Activated naive CD8-positive, alpha-beta T cell treated with anti-CD3 and anti-CD28 coated beads, Interleukin-2, amount 10 ng/mL, durations not matched to agents 7 days and 5 days (primary cell): ENCODE data around the gene DNM3. TPM values are rescaled to one million over a fixed set of nuclear protein-coding genes. Genes with fewer than 3 reads are reported as not detected.

Experiments used
- ATAC-seq: fragments of 150-1000 bp; cut with Tn5 transposase; one replicate; pipeline ENCODE4 v1.10.0; 2021; ENCODE audit warnings: low read depth, moderate library complexity
- POLR2A ChIA-PET: fragments of 350-600 bp; sonication (Branson Sonifier 250); formaldehyde crosslinking; loops from one replicate; lab custom pipeline; 2021; ENCODE audit warnings: antibody characterized with exemption; lab: Charles Lee
- DNase-seq: peaks from one replicate; pipeline ENCODE4 v3.0.0; 2021
- H3K27ac Mint-ChIP-seq: one replicate; pipeline ENCODE4 v1.8.0; 2022; ENCODE audit warnings: mild to moderate bottlenecking, mixed read lengths
- H3K27me3 Mint-ChIP-seq: one replicate; pipeline ENCODE4 v1.8.0; 2022; ENCODE audit warnings: mild to moderate bottlenecking, moderate library complexity, mixed read lengths
- H3K36me3 Mint-ChIP-seq: one replicate; pipeline ENCODE4 v1.8.0; 2021; ENCODE audit warnings: mild to moderate bottlenecking, mixed read lengths
- H3K4me1 Mint-ChIP-seq: one replicate; pipeline ENCODE4 v1.8.0; 2021; ENCODE audit warnings: mixed read lengths
- H3K4me3 Mint-ChIP-seq: one replicate; pipeline ENCODE4 v1.8.0; 2022; ENCODE audit warnings: mild to moderate bottlenecking, moderate library complexity, mixed read lengths
- H3K9me3 Mint-ChIP-seq: one replicate; pipeline ENCODE4 v1.8.0; 2021; ENCODE audit warnings: mixed read lengths
- total RNA-seq, 2 experiments: library from RNA; stranded (reverse); gene quantifications; one replicate each; pipeline ENCODE4 v1.2.3, GENCODE V29; 2021

DNM3 gene
- total RNA-seq, 2 experiments from 2014 or later, result 2.0 to 2.4 TPM

DNA sequence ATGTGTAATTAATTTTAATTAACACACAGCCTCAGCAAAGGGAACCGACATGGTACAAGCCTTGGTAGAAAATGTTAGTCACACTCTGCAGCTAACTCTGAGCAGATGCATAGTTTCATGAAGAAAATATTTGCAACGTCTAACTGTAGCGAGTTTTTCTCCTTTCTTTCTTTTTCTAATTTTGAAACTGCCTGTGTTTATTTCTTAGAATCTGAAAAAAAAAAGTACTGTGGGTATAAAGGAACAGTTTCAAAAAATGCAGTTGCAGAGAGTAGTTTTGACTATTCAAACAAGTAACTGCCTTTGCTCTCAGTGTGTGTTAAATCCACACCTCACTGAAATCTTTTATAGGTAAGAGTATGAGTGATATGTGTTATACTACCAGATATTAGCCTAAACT, 429.3 kb downstream of the DNM3 start:
- peak overlapping the region; percentile 34 for H3K27ac Mint-ChIP-seq

DNA sequence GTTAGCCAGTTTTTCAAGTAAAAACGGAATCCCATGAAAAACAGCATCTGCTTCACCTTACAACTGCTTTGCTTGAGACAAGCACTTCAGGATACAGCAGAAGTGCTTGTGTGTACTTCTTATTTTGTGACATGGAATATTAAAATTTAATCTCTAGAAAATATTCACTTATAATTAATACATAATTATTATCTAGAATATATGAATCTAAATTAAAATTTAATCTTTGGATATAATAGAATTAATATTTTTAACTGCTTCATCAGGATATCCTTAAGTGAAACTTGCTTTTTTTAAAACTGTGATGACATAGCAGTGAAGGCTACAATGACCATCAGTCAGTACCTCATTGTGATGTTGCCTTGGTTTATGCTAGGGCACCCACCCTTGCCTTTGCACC, 430.8 kb downstream of the DNM3 start:
- H3K4me3 Mint-ChIP-seq, result no peak overlapping the region
- no peaks in the 10 kb centered on the region for H3K27me3 Mint-ChIP-seq
- H3K4me1 Mint-ChIP-seq, result peaks cover 13% of the 10 kb centered on the region
- no peak overlapping the region for H3K27ac Mint-ChIP-seq
- peaks cover 5% of the 10 kb centered on the region for H3K36me3 Mint-ChIP-seq
- ATAC-seq (no peak), DNase-seq (no peak)
- H3K9me3 Mint-ChIP-seq, result no peaks in the 10 kb centered on the region
- POLR2A ChIA-PET, result no interaction called here

More for the DNA sequence above, 429.3 kb downstream of the DNM3 start:
- peak; percentile 45 for ATAC-seq
- Mint-ChIP-seq H3K4me3 (peak overlapping the region; percentile 56), H3K36me3 (peaks cover 5% of the 10 kb centered on the region), H3K27me3 (no peaks in the 10 kb centered on the region), H3K9me3 (no peaks in the 10 kb centered on the region), H3K4me1 (peaks cover 13% of the 10 kb centered on the region)
- POLR2A ChIA-PET, result interaction anchor here (0.6 kb wide), 1 partner anchor 145 kb away, joined by 3 read pairs; no protein-coding TSS in a partner anchor
- no peak for DNase-seq

DNA sequence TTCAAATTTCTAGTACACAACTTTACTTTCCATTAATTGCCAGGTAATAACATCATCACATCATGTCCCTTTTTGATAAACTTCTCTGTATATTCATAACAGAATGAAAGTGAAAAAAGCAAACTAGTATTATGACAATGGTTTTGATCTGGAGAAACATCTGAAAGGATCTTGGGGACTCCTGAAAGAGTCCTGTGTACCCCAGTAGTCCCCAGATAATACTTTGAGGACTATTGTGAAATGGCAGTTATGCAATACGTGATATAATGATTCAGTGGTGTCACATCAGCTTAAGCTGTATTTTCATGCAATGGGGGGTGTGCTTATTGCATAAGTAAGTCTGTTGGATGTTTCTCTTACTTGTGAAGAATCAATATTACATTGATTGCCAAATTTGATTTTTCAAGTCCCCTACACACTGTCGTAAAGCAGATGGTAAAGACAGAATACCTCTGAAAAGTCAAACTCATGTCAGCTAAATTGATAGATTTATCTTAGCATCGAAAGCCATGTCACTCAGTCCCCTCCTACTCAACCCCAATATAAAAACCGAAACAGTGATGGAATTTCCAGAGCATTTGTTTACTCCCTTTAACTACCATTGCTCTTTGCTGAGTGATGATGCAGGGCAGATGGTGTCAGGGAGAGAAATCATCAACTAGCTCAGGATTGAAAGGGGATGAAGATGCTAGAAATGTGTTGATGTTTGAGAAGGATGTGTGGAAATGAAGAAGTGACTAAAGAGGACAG, 432.5 kb downstream of the DNM3 start:
- no peaks in the 10 kb centered on the region for H3K27me3 Mint-ChIP-seq
- POLR2A ChIA-PET, result no interaction called here
- no peak for ATAC-seq
- DNase-seq, result no peak
- no peak overlapping the region for H3K27ac Mint-ChIP-seq
- no peaks in the 10 kb centered on the region for H3K9me3 Mint-ChIP-seq
- H3K4me1 Mint-ChIP-seq, result peaks cover 13% of the 10 kb centered on the region
- peaks cover 3% of the 10 kb centered on the region for H3K36me3 Mint-ChIP-seq
- no peak overlapping the region for H3K4me3 Mint-ChIP-seq

- ATAC-seq, result no peak
- no peak for DNase-seq
- peaks cover 10% of the 10 kb centered on the region for H3K4me1 Mint-ChIP-seq
- no peak overlapping the region for H3K27ac Mint-ChIP-seq
- no peak overlapping the region for H3K4me3 Mint-ChIP-seq
- POLR2A ChIA-PET, result no interaction called here
- H3K27me3 Mint-ChIP-seq, result no peaks in the 10 kb centered on the region
- no peaks in the 10 kb centered on the region for H3K36me3 Mint-ChIP-seq
- no peaks in the 10 kb centered on the region for H3K9me3 Mint-ChIP-seq
Observed at GRCh38 chr1:172275478-172275877, 434.2 kb downstream of the DNM3 start.

DNA sequence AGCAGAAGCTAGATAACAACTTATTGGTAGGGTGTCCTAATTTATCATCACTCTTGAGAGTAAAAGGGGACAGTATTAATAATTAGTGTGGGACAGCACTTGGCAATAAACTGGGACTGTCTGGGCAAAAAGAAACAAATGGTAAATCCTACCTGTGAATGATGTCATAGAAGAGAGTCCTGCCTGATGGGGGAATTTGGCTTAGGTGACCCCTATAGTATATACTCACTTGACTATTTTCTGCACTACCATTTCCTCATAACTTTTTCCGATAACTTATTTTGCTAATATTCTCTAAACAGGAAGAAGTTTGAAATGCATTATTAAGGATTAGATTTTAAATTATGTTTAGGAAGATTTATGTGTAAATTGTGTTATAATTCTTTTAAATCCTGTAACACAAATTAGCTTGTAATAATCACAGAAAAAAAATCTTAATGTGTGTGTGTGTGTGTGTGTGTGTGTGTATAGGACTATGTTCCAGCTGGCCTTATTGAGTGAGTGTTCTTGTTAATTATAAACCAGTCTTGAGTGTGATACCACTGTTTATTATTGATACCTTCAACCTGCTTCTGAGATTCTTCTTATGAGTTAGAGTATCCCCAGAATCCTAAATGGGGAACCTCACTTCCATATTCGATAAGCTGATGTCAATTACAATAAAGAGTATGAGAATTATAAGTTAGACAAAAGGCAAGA, 435.0 kb downstream of the DNM3 start:
- peaks cover 3% of the 10 kb centered on the region for H3K9me3 Mint-ChIP-seq
- no peaks in the 10 kb centered on the region for H3K36me3 Mint-ChIP-seq
- no peak overlapping the region for H3K4me3 Mint-ChIP-seq
- POLR2A ChIA-PET, result no interaction called here
- H3K27me3 Mint-ChIP-seq, result no peaks in the 10 kb centered on the region
- ATAC-seq (no peak), DNase-seq (no peak)
- H3K27ac Mint-ChIP-seq, result no peak overlapping the region
- H3K4me1 Mint-ChIP-seq, result peaks cover 7% of the 10 kb centered on the region

DNA sequence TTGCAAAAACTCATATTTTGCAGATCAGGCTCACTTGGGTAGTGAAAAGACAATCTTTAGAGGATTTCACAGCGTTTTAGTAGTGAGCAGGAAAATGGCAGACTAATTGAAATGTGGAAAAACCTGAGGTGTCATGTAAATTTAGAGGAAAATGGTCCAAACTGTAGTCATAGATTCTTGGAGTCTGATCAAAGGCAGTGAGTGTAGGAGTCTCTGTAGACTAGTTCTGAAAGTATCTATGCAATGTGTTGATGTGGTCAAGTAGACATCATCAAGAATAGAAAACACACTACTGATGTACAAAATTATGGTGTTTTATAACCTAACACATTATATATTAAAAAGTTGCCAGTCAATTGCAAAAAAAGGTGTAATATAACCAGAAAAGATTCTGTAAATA, 436.0 kb downstream of the DNM3 start:
- POLR2A ChIA-PET, result no interaction called here
- H3K36me3 Mint-ChIP-seq, result no peaks in the 10 kb centered on the region
- DNase-seq (no peak), ATAC-seq (no peak)
- H3K4me3 Mint-ChIP-seq, result no peak overlapping the region
- H3K27ac Mint-ChIP-seq, result no peak overlapping the region
- H3K4me1 Mint-ChIP-seq, result peaks cover 5% of the 10 kb centered on the region
- no peaks in the 10 kb centered on the region for H3K27me3 Mint-ChIP-seq
- peaks cover 3% of the 10 kb centered on the region for H3K9me3 Mint-ChIP-seq

DNA sequence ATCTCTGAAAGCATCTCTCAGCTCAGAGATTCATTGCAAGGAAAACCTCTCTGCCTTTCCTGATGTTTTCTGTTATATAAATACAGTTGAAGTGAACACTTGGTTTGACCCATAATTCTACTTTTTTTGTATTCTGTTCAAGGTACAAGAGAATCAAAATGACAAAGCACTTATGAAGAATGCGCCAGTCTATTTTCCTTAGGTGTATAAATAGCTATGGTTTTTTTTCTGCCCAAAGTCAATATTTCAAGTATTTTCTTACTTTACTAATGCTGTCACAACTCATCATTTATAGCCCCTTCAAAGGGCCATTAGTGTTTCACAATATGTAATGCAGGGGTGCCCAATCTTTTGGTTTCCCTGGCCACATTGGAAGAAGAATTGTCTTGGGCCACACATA, 436.7 kb downstream of the DNM3 start:
- H3K9me3 Mint-ChIP-seq, result peaks cover 3% of the 10 kb centered on the region
- ATAC-seq (no peak), DNase-seq (no peak)
- H3K36me3 Mint-ChIP-seq, result peaks cover under 1% of the 10 kb centered on the region
- H3K4me1 Mint-ChIP-seq, result peaks cover 5% of the 10 kb centered on the region
- no peak overlapping the region for H3K4me3 Mint-ChIP-seq
- H3K27ac Mint-ChIP-seq, result no peak overlapping the region
- POLR2A ChIA-PET, result no interaction called here
- H3K27me3 Mint-ChIP-seq, result no peaks in the 10 kb centered on the region

DNA sequence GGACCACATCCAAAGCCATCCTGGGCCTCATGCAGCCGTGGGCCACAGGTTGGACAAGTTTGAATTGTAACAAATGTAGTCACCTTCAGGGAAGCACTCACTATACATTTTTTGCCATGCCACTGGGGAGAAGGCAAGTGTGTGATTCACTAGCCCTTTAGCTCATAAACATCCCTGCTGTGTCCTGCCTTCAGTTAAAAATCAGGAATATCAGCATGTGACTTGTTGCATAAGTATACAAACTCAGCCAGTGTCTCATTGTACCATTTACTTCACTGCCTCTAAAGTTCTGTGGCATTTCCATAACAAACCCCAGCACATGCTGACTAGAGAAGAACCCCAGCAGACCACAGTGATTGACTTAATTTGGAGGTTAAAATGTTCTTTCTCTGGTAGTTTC, 437.2 kb downstream of the DNM3 start:
- POLR2A ChIA-PET, result no interaction called here
- peaks cover 3% of the 10 kb centered on the region for H3K9me3 Mint-ChIP-seq
- H3K4me1 Mint-ChIP-seq, result peaks cover 3% of the 10 kb centered on the region
- H3K36me3 Mint-ChIP-seq, result peaks cover 2% of the 10 kb centered on the region
- no peaks in the 10 kb centered on the region for H3K27me3 Mint-ChIP-seq
- no peak for DNase-seq
- no peak overlapping the region for H3K4me3 Mint-ChIP-seq
- no peak overlapping the region for H3K27ac Mint-ChIP-seq
- no peak for ATAC-seq

- no peaks in the 10 kb centered on the region for H3K27me3 Mint-ChIP-seq
- H3K9me3 Mint-ChIP-seq, result peaks cover 3% of the 10 kb centered on the region
- ATAC-seq, result no peak
- no peak overlapping the region for H3K27ac Mint-ChIP-seq
- H3K36me3 Mint-ChIP-seq, result peaks cover 2% of the 10 kb centered on the region
- H3K4me1 Mint-ChIP-seq, result no peaks in the 10 kb centered on the region
- no peak overlapping the region for H3K4me3 Mint-ChIP-seq
- POLR2A ChIA-PET, result no interaction called here
- no peak for DNase-seq
Observed at GRCh38 chr1:172279939-172280636, 438.8 kb downstream of the DNM3 start.

- peaks cover 3% of the 10 kb centered on the region for H3K4me1 Mint-ChIP-seq
- ATAC-seq (no peak), DNase-seq (no peak)
- no peak overlapping the region for H3K4me3 Mint-ChIP-seq
- H3K27me3 Mint-ChIP-seq, result no peaks in the 10 kb centered on the region
- POLR2A ChIA-PET, result no interaction called here
- peaks cover 2% of the 10 kb centered on the region for H3K36me3 Mint-ChIP-seq
- no peak overlapping the region for H3K27ac Mint-ChIP-seq
- H3K9me3 Mint-ChIP-seq, result peaks cover 3% of the 10 kb centered on the region
Observed at GRCh38 chr1:172283766-172284165, 442.5 kb downstream of the DNM3 start.

GRCh38 chr1:172286629-172287076, 445.4 kb downstream of the DNM3 start:
- DNase-seq (no peak), ATAC-seq (no peak)
- Mint-ChIP-seq H3K27ac (no peak overlapping the region), H3K36me3 (peaks cover 2% of the 10 kb centered on the region), H3K9me3 (no peaks in the 10 kb centered on the region), H3K4me3 (no peak overlapping the region), H3K4me1 (peaks cover 3% of the 10 kb centered on the region), H3K27me3 (no peaks in the 10 kb centered on the region)
- POLR2A ChIA-PET, result no interaction called here

DNA sequence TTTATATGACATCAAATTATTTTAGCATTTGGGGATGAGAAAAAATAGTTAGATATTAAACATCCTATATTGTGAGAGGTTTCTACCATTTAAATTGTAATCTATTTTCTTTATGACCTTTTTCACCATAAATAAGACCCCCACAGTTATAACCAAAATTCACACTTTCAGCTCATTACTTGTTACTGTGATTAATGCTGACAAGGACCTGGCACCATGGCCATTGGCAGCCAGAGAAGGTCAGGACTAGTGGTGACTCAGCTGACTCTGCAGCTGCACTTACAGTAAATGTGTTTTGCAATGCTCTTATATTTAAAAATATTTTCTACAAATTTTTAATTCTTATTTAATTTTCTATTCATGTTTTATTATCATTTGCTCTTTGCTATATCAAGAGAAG, 445.9 kb downstream of the DNM3 start:
- H3K4me1 Mint-ChIP-seq, result peaks cover 3% of the 10 kb centered on the region
- peaks cover 2% of the 10 kb centered on the region for H3K36me3 Mint-ChIP-seq
- DNase-seq (no peak), ATAC-seq (no peak)
- H3K27ac Mint-ChIP-seq, result no peak overlapping the region
- POLR2A ChIA-PET, result no interaction called here
- no peak overlapping the region for H3K4me3 Mint-ChIP-seq
- H3K9me3 Mint-ChIP-seq, result no peaks in the 10 kb centered on the region
- H3K27me3 Mint-ChIP-seq, result no peaks in the 10 kb centered on the region

- Mint-ChIP-seq H3K9me3 (no peaks in the 10 kb centered on the region), H3K4me3 (no peak overlapping the region), H3K36me3 (no peaks in the 10 kb centered on the region), H3K27me3 (no peaks in the 10 kb centered on the region), H3K4me1 (peaks cover 3% of the 10 kb centered on the region), H3K27ac (no peak overlapping the region)
- POLR2A ChIA-PET, result no interaction called here
- DNase-seq (no peak), ATAC-seq (no peak)
Observed at GRCh38 chr1:172288581-172288980, 447.3 kb downstream of the DNM3 start.
